ENCODE measurements around the gene TRIM28.

GRCh38 chr19:58558066-58558622 is 14.3 kb downstream of the TRIM28 start, which contains the start of gene UBE2M:
- TF ChIP-seq POLR2A (IDR thresholded peaks at IDR 0.05): no peak
- TF ChIP-seq, protein P1, sequence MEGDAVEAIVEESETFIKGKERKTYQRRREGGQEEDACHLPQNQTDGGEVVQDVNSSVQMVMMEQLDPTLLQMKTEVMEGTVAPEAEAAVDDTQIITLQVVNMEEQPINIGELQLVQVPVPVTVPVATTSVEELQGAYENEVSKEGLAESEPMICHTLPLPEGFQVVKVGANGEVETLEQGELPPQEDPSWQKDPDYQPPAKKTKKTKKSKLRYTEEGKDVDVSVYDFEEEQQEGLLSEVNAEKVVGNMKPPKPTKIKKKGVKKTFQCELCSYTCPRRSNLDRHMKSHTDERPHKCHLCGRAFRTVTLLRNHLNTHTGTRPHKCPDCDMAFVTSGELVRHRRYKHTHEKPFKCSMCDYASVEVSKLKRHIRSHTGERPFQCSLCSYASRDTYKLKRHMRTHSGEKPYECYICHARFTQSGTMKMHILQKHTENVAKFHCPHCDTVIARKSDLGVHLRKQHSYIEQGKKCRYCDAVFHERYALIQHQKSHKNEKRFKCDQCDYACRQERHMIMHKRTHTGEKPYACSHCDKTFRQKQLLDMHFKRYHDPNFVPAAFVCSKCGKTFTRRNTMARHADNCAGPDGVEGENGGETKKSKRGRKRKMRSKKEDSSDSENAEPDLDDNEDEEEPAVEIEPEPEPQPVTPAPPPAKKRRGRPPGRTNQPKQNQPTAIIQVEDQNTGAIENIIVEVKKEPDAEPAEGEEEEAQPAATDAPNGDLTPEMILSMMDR (IDR thresholded peaks at IDR 0.05): no peak

Data from stomach (tissue), 4 donors.